ACHN (cell line): Measurements from ENCODE around the gene UBC.
A peak's percentile ranks its signal among the peaks of the same experiment; 100 is the strongest.

ENCODE experiments used
- DNase-seq: peaks from one replicate; pipeline ENCODE4 v3.0.0-alpha.2; 2015
- in situ Hi-C: cut with HindIII; loops from 2 replicates; pipeline ENCODE4 v1.10.0; 2017; ENCODE audit warnings: low sequenced_read_pairs, low pct_ligation_motif_present, low pct_unique_long_range_greater_than_20kb

The UBC gene

GRCh38 chr12:124914392-124915238, at the start of gene UBC:
Gene UBC (minus strand): TSS chr12:124914650. CDS start chr12:124913771, 879 bp downstream.
- peak; percentile 94 for DNase-seq

GRCh38 chr12:124963211-124963610, 48.8 kb upstream of the UBC start:
- in situ Hi-C loops: no loop called here
- DNase-seq: no peak

More at GRCh38 chr12:124914392-124915238, at the start of gene UBC:
- in situ Hi-C loops: no loop called here

GRCh38 chr12:124961055-124961454, 46.6 kb upstream of the UBC start:
- in situ Hi-C loops: no loop called here
- no peak for DNase-seq

GRCh38 chr12:124956571-124956970, 42.1 kb upstream of the UBC start:
- in situ Hi-C loops: no loop called here
- DNase-seq: no peak

GRCh38 chr12:124954771-124955170, 40.3 kb upstream of the UBC start:
- in situ Hi-C loops: no loop called here
- DNase-seq: no peak

GRCh38 chr12:124953689-124954405, 39.4 kb upstream of the UBC start:
- in situ Hi-C loops: no loop called here
- no peak for DNase-seq

- no peak for DNase-seq
- in situ Hi-C loops: no loop called here
Measured at GRCh38 chr12:124952801-124953200, 38.4 kb upstream of the UBC start.

GRCh38 chr12:124952295-124952694, 37.8 kb upstream of the UBC start:
- in situ Hi-C loops: no loop called here

GRCh38 chr12:124949779-124950728, 35.6 kb upstream of the UBC start:
- no peak for DNase-seq
- in situ Hi-C loops: no loop called here

More at GRCh38 chr12:124952295-124952694, 37.8 kb upstream of the UBC start:
- no peak for DNase-seq

GRCh38 chr12:124949066-124949465, 34.6 kb upstream of the UBC start:
- DNase-seq: no peak

GRCh38 chr12:124947561-124948398, 33.3 kb upstream of the UBC start:
- in situ Hi-C loops: no loop called here

More at GRCh38 chr12:124949066-124949465, 34.6 kb upstream of the UBC start:
- in situ Hi-C loops: no loop called here

GRCh38 chr12:124947013-124947412, 32.6 kb upstream of the UBC start:
- in situ Hi-C loops: no loop called here
- no peak for DNase-seq

More at GRCh38 chr12:124947561-124948398, 33.3 kb upstream of the UBC start:
- DNase-seq: no peak

GRCh38 chr12:124946447-124946793, 32.0 kb upstream of the UBC start:
- in situ Hi-C loops: no loop called here

GRCh38 chr12:124941170-124941527, 26.7 kb upstream of the UBC start:
- in situ Hi-C loops: no loop called here
- no peak for DNase-seq

More at GRCh38 chr12:124946447-124946793, 32.0 kb upstream of the UBC start:
- DNase-seq: no peak

- in situ Hi-C loops: no loop called here
- peak; percentile 99 for DNase-seq
Measured at GRCh38 chr12:124940393-124941169, 26.1 kb upstream of the UBC start.

GRCh38 chr12:124940143-124940392, 25.6 kb upstream of the UBC start:
- no peak for DNase-seq
- in situ Hi-C loops: no loop called here

GRCh38 chr12:124939421-124940142, 25.1 kb upstream of the UBC start:
- peak; percentile 98 for DNase-seq
- in situ Hi-C loops: no loop called here
